Measurements from ENCODE around the gene GFM2.
"Not testable (repeated sequence)": the region's sequence is repeated elsewhere in the genome, so short reads cannot be mapped to it uniquely, and the experiment has no call there.

The GFM2 gene

DNA sequence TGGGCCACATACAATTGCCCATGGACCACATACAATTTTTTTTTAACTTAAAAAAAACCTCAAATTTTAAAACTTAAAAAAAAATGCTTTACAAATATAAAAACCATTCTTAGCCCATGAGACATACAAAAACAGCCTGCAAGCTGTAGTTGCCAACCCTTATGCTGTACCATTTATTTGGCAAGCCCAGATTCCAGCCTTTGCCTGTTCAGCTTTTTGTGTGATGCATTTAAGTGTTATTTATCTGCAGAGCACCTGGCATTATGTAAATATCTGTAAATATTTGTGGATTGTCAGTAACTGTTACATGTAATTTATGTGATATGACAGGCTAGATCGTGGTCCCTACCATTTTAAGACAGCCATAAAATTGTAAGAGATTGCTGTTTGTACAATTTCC, 49.3 kb downstream of the GFM2 start:
- no peak for DNase-seq

- DNase-seq, result no peak
Measured at GRCh38 chr5:74693191-74693590, 73.7 kb downstream of the GFM2 start.

DNA sequence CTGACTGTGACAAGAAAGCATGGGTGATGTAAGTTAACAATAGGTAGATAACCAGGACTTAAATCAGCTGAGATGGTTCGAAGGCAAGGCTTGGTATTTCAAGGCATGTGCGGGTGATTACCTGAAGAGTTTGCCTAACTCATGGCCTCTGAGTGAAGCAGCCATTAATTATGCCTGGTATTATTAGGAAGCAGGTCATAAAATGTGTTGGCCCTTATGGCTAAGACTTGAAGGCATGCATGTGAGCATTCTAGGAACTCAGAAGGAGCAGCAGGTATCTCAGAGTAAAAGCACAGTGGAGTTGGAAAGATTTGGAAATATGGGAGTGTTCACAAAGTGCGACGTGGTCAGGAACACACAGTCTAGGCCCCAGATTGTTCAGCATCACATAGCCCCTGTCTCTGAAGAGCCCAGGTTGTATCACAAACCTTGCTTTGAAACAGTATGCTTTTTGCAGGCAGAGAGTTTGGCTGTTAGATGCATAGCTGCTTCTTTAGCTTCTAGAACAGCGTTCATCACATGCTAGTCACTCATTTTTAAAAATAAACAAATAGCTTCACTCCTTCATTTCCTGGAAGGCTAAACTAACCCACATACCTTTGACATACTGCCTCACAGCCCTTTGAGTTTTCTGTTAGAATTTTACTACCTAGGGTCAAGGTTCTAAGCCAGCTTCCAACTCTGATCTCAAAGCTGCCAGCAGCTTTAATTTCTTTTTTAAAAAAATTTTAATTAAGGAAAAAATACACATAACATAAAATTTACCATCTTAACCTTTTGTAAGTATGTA, 79.8 kb downstream of the GFM2 start:
- DNase-seq, result no peak

GRCh38 chr5:74685979-74686631, 80.8 kb downstream of the GFM2 start:
- DNase-seq, result no peak

- no peak for DNase-seq
Measured at GRCh38 chr5:74684900-74685851, 81.7 kb downstream of the GFM2 start, which contains the start of gene HEXB. Gene HEXB (plus strand): TSS chr5:74685233. CDS start chr5:74685261, 28 bp downstream.

- DNase-seq, result no peak
Measured at GRCh38 chr5:74679966-74680365, 87.0 kb downstream of the GFM2 start.

- DNase-seq, result not testable (repeated sequence)
Measured at GRCh38 chr5:74679300-74679699, 87.6 kb downstream of the GFM2 start.

- not testable (repeated sequence) for DNase-seq
Measured at GRCh38 chr5:74678123-74678522, 88.8 kb downstream of the GFM2 start.

GRCh38 chr5:74676466-74676865, 90.5 kb downstream of the GFM2 start:
- DNase-seq, result not testable (repeated sequence)

DNA sequence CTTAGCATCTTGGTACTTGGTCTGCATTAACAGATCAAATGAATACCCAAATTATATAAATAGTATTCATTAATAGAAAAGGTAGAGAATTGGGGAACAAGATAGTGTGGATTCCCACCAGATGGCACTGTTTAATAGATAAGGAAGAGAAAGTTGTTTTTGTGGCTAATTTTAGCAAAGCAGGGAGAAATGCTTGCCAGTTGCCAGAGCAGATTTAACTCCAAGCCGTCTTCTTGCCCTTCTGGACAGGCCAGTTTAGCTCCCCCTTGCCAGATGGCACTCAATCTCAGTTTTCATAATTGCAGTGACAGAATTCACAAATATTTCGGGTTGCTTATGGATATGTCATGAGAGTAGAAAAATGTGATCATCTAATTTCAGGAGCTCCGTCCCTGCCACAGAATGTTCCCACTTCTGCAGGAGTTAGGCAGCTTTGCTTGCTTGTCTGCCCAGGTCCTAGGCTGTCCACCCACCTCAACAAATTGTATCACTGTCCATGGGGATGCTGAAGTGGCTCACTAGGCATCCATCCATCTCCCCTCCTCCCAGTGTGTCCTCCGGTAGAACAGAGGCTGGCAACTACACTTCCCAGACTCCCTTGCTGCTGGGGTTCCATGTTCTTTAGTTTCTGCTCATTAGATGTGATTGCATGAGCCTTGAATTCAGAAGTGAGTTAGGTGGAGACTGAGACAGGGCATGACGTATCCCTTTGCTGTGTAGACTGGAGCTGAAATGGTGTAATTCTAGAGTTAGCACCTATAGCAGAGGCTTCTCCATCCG, 93.7 kb downstream of the GFM2 start:
- DNase-seq, result peak; percentile 52

- DNase-seq, result no peak
Measured at GRCh38 chr5:74672215-74672877, 94.6 kb downstream of the GFM2 start.
